Colonic mucosa (tissue), 4 donors: Measurements from ENCODE around the gene OTULIN. TPM values are rescaled to one million over a fixed set of nuclear protein-coding genes. Genes with fewer than 3 reads are reported as not detected.

Experiments used
- DNase-seq: peaks from one replicate; pipeline ENCODE4 v3.0.0-alpha.2; 2020
- H3K27ac ChIP-seq: fragments of 200-600 bp; one replicate; pipeline ENCODE4 v1.8.0; 2021
- H3K27me3 ChIP-seq: fragments of 200-600 bp; one replicate; pipeline ENCODE4 v1.8.0; 2021
- H3K36me3 ChIP-seq: fragments of 200-600 bp; one replicate; pipeline ENCODE4 v1.8.0; 2021
- H3K4me1 ChIP-seq: fragments of 200-600 bp; one replicate; pipeline ENCODE4 v1.8.0; 2021; ENCODE audit warnings: mild to moderate bottlenecking
- H3K4me3 ChIP-seq: fragments of 200-600 bp; one replicate; pipeline ENCODE4 v1.8.0; 2021
- H3K9ac ChIP-seq, 2 donors: one replicate each; pipeline ENCODE4 v1.7.0; 2013; ENCODE audit warnings: control low read depth in 2 of 2, low read depth in 2 of 2, low read length in 2 of 2
- H3K9me3 ChIP-seq: fragments of 200-600 bp; one replicate; pipeline ENCODE4 v1.8.0; 2021
- CTCF ChIP-seq: fragments of 200-600 bp; IDR thresholded peaks from one replicate; pipeline ENCODE4 v1.8.0; 2022; ENCODE audit warnings: antibody characterized with exemption, mild to moderate bottlenecking
- intact Hi-C: fragments of 100-400 bp; cut with DNase I; formaldehyde crosslinking; loops from one replicate; pipeline ENCODE4 v1.14.1; 2022
- total RNA-seq, 2 donors: library from RNA; stranded (reverse); fragmentation: NEBNext Ultra II Directional in 1 of 2; extraction: Animal tissue kit (Norgen Biotek cat#: 25700) in 1 of 2; gene quantifications; one replicate each; pipeline ENCODE4 v1.2.1, GENCODE V29; 2021
- donor health status: healthy.
- donor health status: DM: no; HTN: no; CAD: no.
- donor health status: DM: no; HTN: no; CAD: no.

Gene OTULIN
- total RNA-seq, 2 donors from 2014 or later = 28.8 to 32.9 TPM

- H3K4me3 ChIP-seq = no peak overlapping the region
- TF ChIP-seq CTCF = no peak
- no peak overlapping the region for H3K9ac ChIP-seq
- no peaks in the 10 kb centered on the region for H3K36me3 ChIP-seq
- no peak for DNase-seq
- no peaks in the 10 kb centered on the region for H3K4me1 ChIP-seq
- intact Hi-C loops = no loop called here
- H3K27ac ChIP-seq = no peak overlapping the region
- H3K9me3 ChIP-seq = no peaks in the 10 kb centered on the region
- H3K27me3 ChIP-seq = no peaks in the 10 kb centered on the region
These were observed 33.8 kb upstream of the OTULIN start for GRCh38 chr5:14630671-14631070.

DNA sequence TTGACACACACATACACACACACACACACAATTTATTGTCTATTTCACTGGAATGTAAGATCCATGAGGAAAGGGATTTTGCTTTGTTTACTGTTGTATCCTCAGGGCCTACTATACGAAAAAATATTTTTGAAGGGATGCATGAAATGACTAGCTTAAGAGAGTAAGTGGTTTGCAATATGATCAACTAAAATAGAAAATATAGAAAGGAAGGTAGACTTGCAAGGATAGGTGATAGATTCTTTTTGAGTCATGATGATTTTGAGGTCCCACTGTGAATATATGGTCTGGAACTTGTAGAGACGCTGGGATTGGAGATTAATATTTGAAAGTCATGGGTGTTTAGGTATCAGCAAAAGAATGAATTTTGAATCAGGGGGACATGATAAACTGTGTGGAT lies 28.9 kb upstream of the OTULIN start:
- no peaks in the 10 kb centered on the region for H3K27me3 ChIP-seq
- TF ChIP-seq CTCF = no peak

DNA sequence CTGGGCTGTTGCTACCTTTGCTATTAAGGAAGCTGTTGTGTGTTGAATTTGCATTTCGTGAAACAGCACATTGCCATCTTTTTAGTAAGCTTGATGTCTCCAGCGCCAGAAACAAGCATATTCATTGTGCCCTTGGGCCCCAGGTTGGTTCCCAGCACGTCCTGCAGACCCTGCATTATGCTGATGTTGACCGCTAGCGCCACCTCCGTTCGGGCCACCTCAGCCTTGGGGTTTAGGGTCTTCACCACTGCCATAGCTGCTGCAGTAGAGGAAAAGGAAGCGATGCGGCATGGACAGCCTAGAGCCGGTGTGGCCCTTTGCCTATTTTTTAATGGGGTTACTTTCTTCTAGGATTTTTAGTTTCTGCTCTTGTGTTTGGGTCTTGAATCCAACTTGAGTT lies 23.8 kb upstream of the OTULIN start:
- DNase-seq = no peak
- H3K36me3 ChIP-seq = no peaks in the 10 kb centered on the region
- no peak for TF ChIP-seq CTCF
- intact Hi-C loops = loop anchor here (10.0 kb wide), 1 partner anchor 656 kb away; no protein-coding TSS in a partner anchor
- no peaks in the 10 kb centered on the region for H3K4me1 ChIP-seq
- H3K27me3 ChIP-seq = no peaks in the 10 kb centered on the region
- no peak overlapping the region for H3K9ac ChIP-seq
- no peak overlapping the region for H3K27ac ChIP-seq
- no peaks in the 10 kb centered on the region for H3K9me3 ChIP-seq
- no peak overlapping the region for H3K4me3 ChIP-seq

More for the DNA sequence above, 28.9 kb upstream of the OTULIN start:
- no peaks in the 10 kb centered on the region for H3K36me3 ChIP-seq
- DNase-seq = no peak
- no peaks in the 10 kb centered on the region for H3K4me1 ChIP-seq
- no peak overlapping the region for H3K27ac ChIP-seq
- H3K4me3 ChIP-seq = no peak overlapping the region
- no peaks in the 10 kb centered on the region for H3K9me3 ChIP-seq
- intact Hi-C loops = no loop called here
- no peak overlapping the region for H3K9ac ChIP-seq

GRCh38 chr5:14644623-14645237 lies 19.8 kb upstream of the OTULIN start:
- no peaks in the 10 kb centered on the region for H3K36me3 ChIP-seq
- no peak overlapping the region for H3K4me3 ChIP-seq
- intact Hi-C loops = loop anchor here (5.0 to 10.0 kb wide), 2 partner anchors 247 to 660 kb away; no protein-coding TSS in a partner anchor
- no peaks in the 10 kb centered on the region for H3K4me1 ChIP-seq
- no peaks in the 10 kb centered on the region for H3K9me3 ChIP-seq
- TF ChIP-seq CTCF = no peak
- H3K9ac ChIP-seq = no peak overlapping the region
- no peak overlapping the region for H3K27ac ChIP-seq
- H3K27me3 ChIP-seq = no peaks in the 10 kb centered on the region
- DNase-seq = no peak

DNA sequence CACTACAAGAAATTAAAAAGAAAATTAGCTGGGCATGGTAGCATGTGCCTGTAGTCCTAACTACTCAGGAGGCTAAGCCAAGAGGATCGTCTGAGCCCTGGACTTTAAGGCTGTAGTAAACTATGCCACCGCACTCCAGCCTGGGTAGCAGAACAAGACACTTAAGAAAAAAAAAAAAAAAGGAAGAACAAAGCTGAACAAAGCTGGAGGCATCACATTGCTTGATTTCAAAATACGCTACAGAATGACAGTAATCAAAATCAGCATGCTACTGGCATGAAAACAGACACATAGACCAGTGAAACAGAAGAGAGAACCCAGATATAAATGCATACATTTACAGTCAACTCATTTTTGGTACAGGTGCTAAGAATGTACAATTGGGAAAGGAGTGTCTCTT lies 14.5 kb upstream of the OTULIN start:
- no peak overlapping the region for H3K4me3 ChIP-seq
- H3K9me3 ChIP-seq = no peaks in the 10 kb centered on the region
- H3K4me1 ChIP-seq = no peaks in the 10 kb centered on the region
- DNase-seq = no peak
- H3K9ac ChIP-seq = no peak overlapping the region
- no peak overlapping the region for H3K27ac ChIP-seq
- no peaks in the 10 kb centered on the region for H3K36me3 ChIP-seq
- H3K27me3 ChIP-seq = no peaks in the 10 kb centered on the region
- intact Hi-C loops = no loop called here
- no peak for TF ChIP-seq CTCF
